NB4 (cell line): ENCODE measurements around the gene CTIF.

ENCODE experiments used
- DNase-seq: peaks from one replicate; pipeline ENCODE4 v3.0.0; 2010; ENCODE audit warnings: low read depth
- H3K4me3 ChIP-seq: one replicate; pipeline ENCODE4 v1.5.1; 2011; ENCODE audit warnings: mild to moderate bottlenecking, low read depth, low read length, moderate library complexity
- MYC ChIP-seq: IDR thresholded peaks from 2 replicates; pipeline ENCODE4 v1.6.1; 2011; ENCODE audit warnings: low read depth, low read length
- POLR2A ChIP-seq: IDR thresholded peaks from 2 replicates; pipeline ENCODE4 v1.6.1; 2011; ENCODE audit warnings: mild to moderate bottlenecking; ENCODE audit not compliant: insufficient read length; ENCODE audit errors: extremely low read depth
- TF ChIP-seq, protein P1 (sequence below): IDR thresholded peaks from 2 replicates; pipeline ENCODE4 v1.6.1; 2011; ENCODE audit warnings: low read depth, low read length
- TF ChIP-seq, protein P2 (sequence below): IDR thresholded peaks from one replicate; pipeline ENCODE4 v1.5.1; 2012; ENCODE audit warnings: low read depth, low read length

The CTIF gene

DNA sequence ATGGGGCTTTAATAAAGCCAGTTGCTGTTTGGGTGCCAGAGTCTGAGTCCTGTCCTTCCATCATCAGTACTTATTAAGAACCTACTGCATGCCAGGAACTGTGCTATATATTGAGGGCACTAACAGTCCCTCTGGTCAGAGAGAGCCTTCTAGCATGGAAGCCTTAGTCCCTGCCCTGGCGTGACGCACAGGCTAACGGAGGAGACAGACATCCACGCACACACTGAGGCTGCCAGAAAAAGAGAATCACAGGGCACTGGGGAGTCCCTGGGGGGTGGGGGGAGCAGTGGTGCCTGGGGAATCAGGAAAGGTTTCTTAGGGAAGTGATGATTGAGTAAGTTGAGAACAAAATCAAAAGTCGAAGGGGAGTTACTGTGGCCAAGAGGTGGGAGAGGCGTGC is 31.5 kb downstream of the CTIF start:
- DNase-seq, result no peak
- TF ChIP-seq, protein P1, sequence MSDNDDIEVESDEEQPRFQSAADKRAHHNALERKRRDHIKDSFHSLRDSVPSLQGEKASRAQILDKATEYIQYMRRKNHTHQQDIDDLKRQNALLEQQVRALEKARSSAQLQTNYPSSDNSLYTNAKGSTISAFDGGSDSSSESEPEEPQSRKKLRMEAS, result no peak
- no peak for TF ChIP-seq POLR2A
- no peak for TF ChIP-seq MYC
- TF ChIP-seq, protein P2, sequence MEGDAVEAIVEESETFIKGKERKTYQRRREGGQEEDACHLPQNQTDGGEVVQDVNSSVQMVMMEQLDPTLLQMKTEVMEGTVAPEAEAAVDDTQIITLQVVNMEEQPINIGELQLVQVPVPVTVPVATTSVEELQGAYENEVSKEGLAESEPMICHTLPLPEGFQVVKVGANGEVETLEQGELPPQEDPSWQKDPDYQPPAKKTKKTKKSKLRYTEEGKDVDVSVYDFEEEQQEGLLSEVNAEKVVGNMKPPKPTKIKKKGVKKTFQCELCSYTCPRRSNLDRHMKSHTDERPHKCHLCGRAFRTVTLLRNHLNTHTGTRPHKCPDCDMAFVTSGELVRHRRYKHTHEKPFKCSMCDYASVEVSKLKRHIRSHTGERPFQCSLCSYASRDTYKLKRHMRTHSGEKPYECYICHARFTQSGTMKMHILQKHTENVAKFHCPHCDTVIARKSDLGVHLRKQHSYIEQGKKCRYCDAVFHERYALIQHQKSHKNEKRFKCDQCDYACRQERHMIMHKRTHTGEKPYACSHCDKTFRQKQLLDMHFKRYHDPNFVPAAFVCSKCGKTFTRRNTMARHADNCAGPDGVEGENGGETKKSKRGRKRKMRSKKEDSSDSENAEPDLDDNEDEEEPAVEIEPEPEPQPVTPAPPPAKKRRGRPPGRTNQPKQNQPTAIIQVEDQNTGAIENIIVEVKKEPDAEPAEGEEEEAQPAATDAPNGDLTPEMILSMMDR, result no peak
- no peak overlapping the region for H3K4me3 ChIP-seq

DNA sequence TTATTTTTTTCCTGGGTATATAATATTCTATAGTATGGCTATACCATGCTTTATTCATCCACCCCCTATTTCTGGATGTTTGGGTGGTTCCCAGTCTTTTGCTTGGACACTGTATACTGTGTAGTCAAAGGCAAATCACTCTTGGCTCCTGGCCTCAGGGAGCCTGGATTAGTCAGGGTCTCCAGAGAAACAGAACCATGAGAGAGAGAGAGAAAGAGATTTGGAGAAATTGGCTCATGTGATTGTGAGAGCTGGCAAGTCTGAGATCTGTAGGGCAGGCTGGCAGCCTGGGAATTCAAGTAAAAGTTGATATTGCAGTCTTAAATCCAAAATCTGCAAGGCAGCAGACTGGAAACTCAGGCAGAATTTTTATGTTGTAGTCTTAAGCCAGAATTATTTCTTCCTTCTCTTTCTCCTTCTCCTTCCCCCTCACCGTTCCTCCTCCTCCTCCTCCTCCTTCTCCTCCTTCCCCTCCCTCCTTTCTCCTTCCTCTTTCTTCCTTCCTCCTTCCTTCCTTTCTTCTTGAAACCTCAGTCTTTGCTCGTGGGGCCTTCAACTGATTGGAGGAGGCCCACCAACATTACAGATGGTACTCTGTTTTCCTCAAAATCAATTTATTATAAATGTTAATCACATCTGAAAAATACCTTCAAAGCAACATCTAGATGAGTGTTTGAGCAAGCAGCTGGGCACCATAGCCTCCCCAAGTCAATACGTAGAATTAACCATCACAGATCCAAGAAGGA is 33.0 kb downstream of the CTIF start:
- H3K4me3 ChIP-seq, result no peak overlapping the region
- no peak for DNase-seq
- TF ChIP-seq, protein P1, result no peak
- TF ChIP-seq MYC (no peak), POLR2A (no peak)
- TF ChIP-seq, protein P2, result no peak

DNA sequence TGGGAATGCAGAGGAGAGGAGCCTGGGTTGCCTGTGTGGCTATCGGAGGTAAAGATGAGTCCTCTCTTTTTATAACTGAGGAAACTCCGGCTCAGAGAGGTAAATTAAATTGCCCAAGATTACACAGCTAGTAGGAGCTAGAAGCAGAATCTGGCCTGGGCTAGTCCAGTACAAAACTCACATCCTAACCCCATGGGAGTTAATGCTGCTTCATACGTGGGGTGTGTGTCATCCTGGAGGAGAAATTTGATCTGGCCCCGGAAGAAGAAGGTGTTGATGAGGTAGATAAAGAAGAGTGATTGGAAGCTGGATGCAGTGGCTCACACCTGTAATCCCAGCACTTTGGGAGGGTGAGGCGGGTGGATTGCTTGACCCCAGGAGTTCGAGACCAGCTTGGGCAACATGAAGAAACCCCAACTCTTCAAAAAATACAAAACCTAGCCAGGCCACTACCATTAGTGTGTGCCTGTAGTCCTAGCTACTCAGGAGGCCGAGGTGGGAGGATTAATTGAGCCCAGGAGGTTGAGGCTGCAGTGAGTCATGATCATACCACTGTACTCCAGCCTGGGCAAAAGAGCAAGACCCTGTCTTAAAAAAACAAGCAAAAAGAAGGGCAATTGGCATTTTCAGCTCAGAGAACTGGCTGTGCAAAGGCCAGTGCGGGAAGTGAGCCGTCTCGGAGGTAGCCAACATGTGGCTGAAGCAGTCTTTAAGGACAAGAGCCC is 33.7 kb downstream of the CTIF start:
- no peak overlapping the region for H3K4me3 ChIP-seq
- DNase-seq, result no peak

DNA sequence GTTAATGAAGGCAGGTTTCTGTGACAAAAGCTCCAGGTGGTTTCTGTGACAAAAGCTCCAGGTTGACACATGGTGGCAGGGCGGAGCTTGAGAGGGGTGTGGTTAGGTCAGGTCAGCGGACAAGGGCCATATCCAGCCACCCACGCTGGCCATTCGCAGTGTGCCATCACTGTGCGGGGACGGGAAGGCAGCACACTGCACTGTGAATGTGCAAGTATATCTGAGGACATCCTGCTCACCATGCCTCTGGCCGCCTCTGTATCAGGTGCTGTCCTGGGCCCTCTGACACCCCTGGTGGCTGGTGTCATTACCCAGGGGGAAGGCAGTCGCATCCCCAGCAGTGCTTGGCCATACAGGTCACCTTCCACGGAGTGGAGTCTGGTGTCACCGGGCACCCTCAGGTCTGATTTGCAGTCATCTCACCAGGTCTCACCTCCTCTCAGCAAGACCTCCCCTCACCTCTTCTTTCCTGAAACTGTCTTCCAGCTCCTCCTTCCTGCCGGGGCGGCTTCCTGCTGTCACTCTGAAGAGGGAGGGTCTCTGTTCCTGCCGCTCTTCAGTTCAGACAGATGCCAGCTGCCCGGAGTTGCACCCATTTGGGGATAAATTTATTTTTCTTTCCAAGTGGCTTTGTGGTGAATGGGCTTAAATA is 34.9 kb downstream of the CTIF start:
- TF ChIP-seq, protein P1, result no peak
- no peak for DNase-seq
- no peak overlapping the region for H3K4me3 ChIP-seq

More for the DNA sequence above, 33.7 kb downstream of the CTIF start:
- TF ChIP-seq POLR2A (no peak), MYC (no peak)
- TF ChIP-seq, protein P1, result no peak
- TF ChIP-seq, protein P2, result no peak

DNA sequence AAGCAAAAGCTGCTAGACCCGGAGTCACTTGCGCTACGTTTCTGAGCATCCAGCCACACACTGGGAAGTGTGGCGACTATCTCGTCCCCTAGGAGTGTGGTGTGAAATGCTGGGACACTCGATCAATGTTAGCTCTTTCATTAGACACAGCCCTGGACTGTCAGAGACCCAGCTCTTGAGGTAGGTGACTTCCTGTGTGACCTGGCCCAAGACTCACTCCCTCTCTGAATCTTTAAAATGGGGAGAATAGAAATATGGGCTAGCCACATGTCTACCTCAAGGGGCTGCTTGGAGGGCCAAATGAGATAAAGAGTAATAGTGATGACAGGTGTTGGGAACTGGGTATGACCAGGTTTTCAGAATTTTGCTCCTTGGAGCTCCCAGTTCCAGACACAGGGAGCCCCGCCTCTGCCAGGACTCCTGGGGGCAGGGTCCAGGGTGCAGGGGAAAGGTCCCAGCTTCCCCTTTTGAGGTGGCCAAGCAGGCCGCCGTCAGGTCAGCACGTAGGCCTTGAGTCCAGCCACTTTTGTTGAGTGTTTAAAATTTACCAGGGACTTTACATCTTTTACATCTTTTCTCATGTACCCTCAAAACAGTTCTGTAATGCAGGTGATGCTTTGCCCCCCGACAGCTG is 36.0 kb downstream of the CTIF start:
- TF ChIP-seq POLR2A, result no peak
- TF ChIP-seq, protein P1, result no peak
- TF ChIP-seq, protein P2, result no peak
- no peak for TF ChIP-seq MYC

More for the DNA sequence above, 36.0 kb downstream of the CTIF start:
- no peak for DNase-seq
- H3K4me3 ChIP-seq, result no peak overlapping the region
